ENCODE results near the gene MMAB. TPM values are rescaled to one million over a fixed set of nuclear protein-coding genes. Genes with fewer than 3 reads are reported as not detected.

MMAB gene
- total RNA-seq, 1 donor from 2014 or later: 38.1 TPM

GRCh38 chr12:109559200-109559505 is 14.2 kb downstream of the MMAB start:
- Mint-ChIP-seq H3K27me3 (no peaks in the 10 kb centered on the region), H3K4me1 (ENCODE audit: unreplicated experiment) (peaks cover 15% of the 10 kb centered on the region), H3K9me3 (no peaks in the 10 kb centered on the region), H3K4me3 (no peak overlapping the region), H3K27ac (no peak overlapping the region), H3K36me3 (no peaks in the 10 kb centered on the region)
- TF ChIP-seq CTCF (conservative IDR thresholded peaks at IDR 0.05): no peak
- no peak for DNase-seq (ENCODE audit: extremely low spot score, unreplicated experiment)

GRCh38 chr12:109558374-109559199 is 14.7 kb downstream of the MMAB start:
- H3K9me3 Mint-ChIP-seq: no peaks in the 10 kb centered on the region
- peaks cover 15% of the 10 kb centered on the region for H3K4me1 Mint-ChIP-seq (ENCODE audit: unreplicated experiment)
- H3K36me3 Mint-ChIP-seq: no peaks in the 10 kb centered on the region
- no peak for DNase-seq (ENCODE audit: extremely low spot score, unreplicated experiment)
- no peak for TF ChIP-seq CTCF (conservative IDR thresholded peaks at IDR 0.05)
- H3K27me3 Mint-ChIP-seq: peaks cover 3% of the 10 kb centered on the region
- no peak overlapping the region for H3K27ac Mint-ChIP-seq
- no peak overlapping the region for H3K4me3 Mint-ChIP-seq

DNA sequence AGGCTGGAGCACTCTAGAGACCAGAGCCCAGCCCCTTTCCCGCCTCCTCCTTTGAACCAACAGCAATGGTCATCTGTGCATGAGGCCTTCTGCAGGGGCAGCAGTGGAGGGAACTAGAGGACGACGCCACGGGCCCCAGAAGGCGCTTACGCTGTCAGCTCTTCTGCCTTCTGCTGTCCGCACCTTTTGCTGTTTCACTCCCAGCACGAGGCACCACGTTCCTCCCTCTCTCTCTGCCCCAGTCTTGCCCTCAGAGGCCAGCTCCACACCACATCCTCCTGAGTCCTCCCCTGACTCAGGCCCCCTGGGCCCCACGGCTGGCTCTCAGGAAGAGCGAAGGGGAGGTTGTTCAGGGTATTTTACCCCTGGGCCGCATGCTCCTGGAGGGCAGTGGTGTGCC is 15.5 kb downstream of the MMAB start:
- Mint-ChIP-seq H3K9me3 (no peaks in the 10 kb centered on the region), H3K4me1 (ENCODE audit: unreplicated experiment) (peaks cover 15% of the 10 kb centered on the region), H3K36me3 (no peaks in the 10 kb centered on the region), H3K4me3 (no peak overlapping the region), H3K27me3 (peaks cover 7% of the 10 kb centered on the region), H3K27ac (no peak overlapping the region)
- no peak for TF ChIP-seq CTCF (conservative IDR thresholded peaks at IDR 0.05)
- DNase-seq (ENCODE audit: extremely low spot score, unreplicated experiment): no peak

GRCh38 chr12:109557200-109557599 is 16.1 kb downstream of the MMAB start:
- no peaks in the 10 kb centered on the region for H3K36me3 Mint-ChIP-seq
- no peaks in the 10 kb centered on the region for H3K9me3 Mint-ChIP-seq
- peaks cover 15% of the 10 kb centered on the region for H3K4me1 Mint-ChIP-seq (ENCODE audit: unreplicated experiment)
- no peak overlapping the region for H3K27ac Mint-ChIP-seq
- H3K27me3 Mint-ChIP-seq: peaks cover 7% of the 10 kb centered on the region
- DNase-seq (ENCODE audit: extremely low spot score, unreplicated experiment): no peak
- TF ChIP-seq CTCF (conservative IDR thresholded peaks at IDR 0.05): no peak
- no peak overlapping the region for H3K4me3 Mint-ChIP-seq

GRCh38 chr12:109555431-109556315 is 17.6 kb downstream of the MMAB start:
- DNase-seq (ENCODE audit: extremely low spot score, unreplicated experiment): no peak
- peaks cover 7% of the 10 kb centered on the region for H3K27me3 Mint-ChIP-seq
- H3K4me1 Mint-ChIP-seq (ENCODE audit: unreplicated experiment): peaks cover 15% of the 10 kb centered on the region
- no peak for TF ChIP-seq CTCF (conservative IDR thresholded peaks at IDR 0.05)
- H3K4me3 Mint-ChIP-seq: no peak overlapping the region
- no peaks in the 10 kb centered on the region for H3K36me3 Mint-ChIP-seq
- no peaks in the 10 kb centered on the region for H3K9me3 Mint-ChIP-seq
- H3K27ac Mint-ChIP-seq: no peak overlapping the region
